Measurements from ENCODE around the gene SLC4A4. TPM values are rescaled to one million over a fixed set of nuclear protein-coding genes. Genes with fewer than 3 reads are reported as not detected.

SLC4A4 gene
- total and polyA plus RNA-seq, 2 of the 8 experiments (the other 6 are each of a cell fraction or from before 2014, with no cell fraction given), result 0.67 to 2.8 TPM

DNA sequence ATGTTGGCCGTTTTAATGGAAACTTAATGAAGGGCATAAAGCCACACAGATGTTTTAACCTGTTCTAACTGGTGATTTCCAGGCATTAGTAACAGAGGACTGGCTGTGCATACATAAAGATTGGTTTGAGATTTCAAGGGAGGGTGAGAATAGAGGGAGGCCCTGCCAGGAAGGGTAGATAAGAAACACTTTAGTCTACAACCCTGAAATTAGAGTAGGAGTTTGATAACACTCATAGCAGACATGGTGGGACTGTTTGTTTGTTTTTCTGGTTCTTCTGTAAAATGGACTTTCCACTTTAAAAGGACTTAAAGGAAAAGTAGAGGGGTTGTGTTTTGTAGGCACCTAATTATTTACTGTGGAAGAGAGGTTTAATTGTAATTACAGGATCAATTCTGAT, 16.2 kb downstream of the SLC4A4 start (continued):
- TF ChIP-seq, protein P1, sequence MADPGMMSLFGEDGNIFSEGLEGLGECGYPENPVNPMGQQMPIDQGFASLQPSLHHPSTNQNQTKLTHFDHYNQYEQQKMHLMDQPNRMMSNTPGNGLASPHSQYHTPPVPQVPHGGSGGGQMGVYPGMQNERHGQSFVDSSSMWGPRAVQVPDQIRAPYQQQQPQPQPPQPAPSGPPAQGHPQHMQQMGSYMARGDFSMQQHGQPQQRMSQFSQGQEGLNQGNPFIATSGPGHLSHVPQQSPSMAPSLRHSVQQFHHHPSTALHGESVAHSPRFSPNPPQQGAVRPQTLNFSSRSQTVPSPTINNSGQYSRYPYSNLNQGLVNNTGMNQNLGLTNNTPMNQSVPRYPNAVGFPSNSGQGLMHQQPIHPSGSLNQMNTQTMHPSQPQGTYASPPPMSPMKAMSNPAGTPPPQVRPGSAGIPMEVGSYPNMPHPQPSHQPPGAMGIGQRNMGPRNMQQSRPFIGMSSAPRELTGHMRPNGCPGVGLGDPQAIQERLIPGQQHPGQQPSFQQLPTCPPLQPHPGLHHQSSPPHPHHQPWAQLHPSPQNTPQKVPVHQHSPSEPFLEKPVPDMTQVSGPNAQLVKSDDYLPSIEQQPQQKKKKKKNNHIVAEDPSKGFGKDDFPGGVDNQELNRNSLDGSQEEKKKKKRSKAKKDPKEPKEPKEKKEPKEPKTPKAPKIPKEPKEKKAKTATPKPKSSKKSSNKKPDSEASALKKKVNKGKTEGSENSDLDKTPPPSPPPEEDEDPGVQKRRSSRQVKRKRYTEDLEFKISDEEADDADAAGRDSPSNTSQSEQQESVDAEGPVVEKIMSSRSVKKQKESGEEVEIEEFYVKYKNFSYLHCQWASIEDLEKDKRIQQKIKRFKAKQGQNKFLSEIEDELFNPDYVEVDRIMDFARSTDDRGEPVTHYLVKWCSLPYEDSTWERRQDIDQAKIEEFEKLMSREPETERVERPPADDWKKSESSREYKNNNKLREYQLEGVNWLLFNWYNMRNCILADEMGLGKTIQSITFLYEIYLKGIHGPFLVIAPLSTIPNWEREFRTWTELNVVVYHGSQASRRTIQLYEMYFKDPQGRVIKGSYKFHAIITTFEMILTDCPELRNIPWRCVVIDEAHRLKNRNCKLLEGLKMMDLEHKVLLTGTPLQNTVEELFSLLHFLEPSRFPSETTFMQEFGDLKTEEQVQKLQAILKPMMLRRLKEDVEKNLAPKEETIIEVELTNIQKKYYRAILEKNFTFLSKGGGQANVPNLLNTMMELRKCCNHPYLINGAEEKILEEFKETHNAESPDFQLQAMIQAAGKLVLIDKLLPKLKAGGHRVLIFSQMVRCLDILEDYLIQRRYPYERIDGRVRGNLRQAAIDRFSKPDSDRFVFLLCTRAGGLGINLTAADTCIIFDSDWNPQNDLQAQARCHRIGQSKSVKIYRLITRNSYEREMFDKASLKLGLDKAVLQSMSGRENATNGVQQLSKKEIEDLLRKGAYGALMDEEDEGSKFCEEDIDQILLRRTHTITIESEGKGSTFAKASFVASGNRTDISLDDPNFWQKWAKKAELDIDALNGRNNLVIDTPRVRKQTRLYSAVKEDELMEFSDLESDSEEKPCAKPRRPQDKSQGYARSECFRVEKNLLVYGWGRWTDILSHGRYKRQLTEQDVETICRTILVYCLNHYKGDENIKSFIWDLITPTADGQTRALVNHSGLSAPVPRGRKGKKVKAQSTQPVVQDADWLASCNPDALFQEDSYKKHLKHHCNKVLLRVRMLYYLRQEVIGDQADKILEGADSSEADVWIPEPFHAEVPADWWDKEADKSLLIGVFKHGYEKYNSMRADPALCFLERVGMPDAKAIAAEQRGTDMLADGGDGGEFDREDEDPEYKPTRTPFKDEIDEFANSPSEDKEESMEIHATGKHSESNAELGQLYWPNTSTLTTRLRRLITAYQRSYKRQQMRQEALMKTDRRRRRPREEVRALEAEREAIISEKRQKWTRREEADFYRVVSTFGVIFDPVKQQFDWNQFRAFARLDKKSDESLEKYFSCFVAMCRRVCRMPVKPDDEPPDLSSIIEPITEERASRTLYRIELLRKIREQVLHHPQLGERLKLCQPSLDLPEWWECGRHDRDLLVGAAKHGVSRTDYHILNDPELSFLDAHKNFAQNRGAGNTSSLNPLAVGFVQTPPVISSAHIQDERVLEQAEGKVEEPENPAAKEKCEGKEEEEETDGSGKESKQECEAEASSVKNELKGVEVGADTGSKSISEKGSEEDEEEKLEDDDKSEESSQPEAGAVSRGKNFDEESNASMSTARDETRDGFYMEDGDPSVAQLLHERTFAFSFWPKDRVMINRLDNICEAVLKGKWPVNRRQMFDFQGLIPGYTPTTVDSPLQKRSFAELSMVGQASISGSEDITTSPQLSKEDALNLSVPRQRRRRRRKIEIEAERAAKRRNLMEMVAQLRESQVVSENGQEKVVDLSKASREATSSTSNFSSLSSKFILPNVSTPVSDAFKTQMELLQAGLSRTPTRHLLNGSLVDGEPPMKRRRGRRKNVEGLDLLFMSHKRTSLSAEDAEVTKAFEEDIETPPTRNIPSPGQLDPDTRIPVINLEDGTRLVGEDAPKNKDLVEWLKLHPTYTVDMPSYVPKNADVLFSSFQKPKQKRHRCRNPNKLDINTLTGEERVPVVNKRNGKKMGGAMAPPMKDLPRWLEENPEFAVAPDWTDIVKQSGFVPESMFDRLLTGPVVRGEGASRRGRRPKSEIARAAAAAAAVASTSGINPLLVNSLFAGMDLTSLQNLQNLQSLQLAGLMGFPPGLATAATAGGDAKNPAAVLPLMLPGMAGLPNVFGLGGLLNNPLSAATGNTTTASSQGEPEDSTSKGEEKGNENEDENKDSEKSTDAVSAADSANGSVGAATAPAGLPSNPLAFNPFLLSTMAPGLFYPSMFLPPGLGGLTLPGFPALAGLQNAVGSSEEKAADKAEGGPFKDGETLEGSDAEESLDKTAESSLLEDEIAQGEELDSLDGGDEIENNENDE (IDR thresholded peaks at IDR 0.05; ENCODE audit: insufficient replicate concordance, low read length), result no peak
- TF ChIP-seq SIX5 (IDR thresholded peaks at IDR 0.05; ENCODE audit: low read depth, low read length) (no peak), MAFK (IDR thresholded peaks at IDR 0.05; ENCODE audit: low read depth, low read length) (no peak), CTBP2 (IDR thresholded peaks at IDR 0.05; ENCODE audit: borderline replicate concordance, insufficient read depth, insufficient read length, low read length) (no peak), TCF12 (IDR thresholded peaks at IDR 0.05; ENCODE audit: low read depth, low read length) (no peak), SP2 (IDR thresholded peaks at IDR 0.05; ENCODE audit: low read length) (no peak), RFX5 (IDR thresholded peaks at IDR 0.05; ENCODE audit: borderline replicate concordance, low read depth, low read length) (no peak), POLR2AphosphoS5 (IDR thresholded peaks at IDR 0.05; ENCODE audit: low read depth, low read length) (no peak), SIN3A (conservative IDR thresholded peaks at IDR 0.05 in 1 of 2, IDR thresholded peaks at IDR 0.05 in 1 of 2; ENCODE audit: low read depth in 1 of 2, low read length in 2 of 2) (no peak)
- TF ChIP-seq, protein P2, sequence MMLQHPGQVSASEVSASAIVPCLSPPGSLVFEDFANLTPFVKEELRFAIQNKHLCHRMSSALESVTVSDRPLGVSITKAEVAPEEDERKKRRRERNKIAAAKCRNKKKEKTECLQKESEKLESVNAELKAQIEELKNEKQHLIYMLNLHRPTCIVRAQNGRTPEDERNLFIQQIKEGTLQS (IDR thresholded peaks at IDR 0.05; ENCODE audit: insufficient read depth, low read depth, low read length), result no peak
- TF ChIP-seq, protein P3, sequence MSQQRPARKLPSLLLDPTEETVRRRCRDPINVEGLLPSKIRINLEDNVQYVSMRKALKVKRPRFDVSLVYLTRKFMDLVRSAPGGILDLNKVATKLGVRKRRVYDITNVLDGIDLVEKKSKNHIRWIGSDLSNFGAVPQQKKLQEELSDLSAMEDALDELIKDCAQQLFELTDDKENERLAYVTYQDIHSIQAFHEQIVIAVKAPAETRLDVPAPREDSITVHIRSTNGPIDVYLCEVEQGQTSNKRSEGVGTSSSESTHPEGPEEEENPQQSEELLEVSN (IDR thresholded peaks at IDR 0.05), result no peak

Data from H1 (cell line).